Stomach (tissue), 4 donors: ENCODE results near the gene CTSF.

Experiments used
- EP300 ChIP-seq: sonication (generic); formaldehyde crosslinking; IDR thresholded peaks from one replicate; pipeline ENCODE4 v1.6.1; 2017; ENCODE audit warnings: antibody characterized with exemption
- POLR2A ChIP-seq, 4 donors: fragments of 450-650 bp; IDR thresholded peaks; one replicate each; pipeline ENCODE4 v1.6.1; 2016; ENCODE audit warnings: antibody characterized with exemption in 4 of 4, control low read depth in 2 of 4, mild to moderate bottlenecking in 1 of 4, moderate library complexity in 1 of 4
- TF ChIP-seq, protein P1 (sequence below), 7 experiments: fragments of 450-650 bp in 4 of 7; fragments of 200-600 bp in 3 of 7; sonication (generic) in 3 of 7; IDR thresholded peaks; one replicate each; pipeline ENCODE4 v1.5.1; 2016 to 2019; ENCODE audit warnings: antibody characterized with exemption in 7 of 7, control low read depth in 2 of 7, mild to moderate bottlenecking in 1 of 7

DNA sequence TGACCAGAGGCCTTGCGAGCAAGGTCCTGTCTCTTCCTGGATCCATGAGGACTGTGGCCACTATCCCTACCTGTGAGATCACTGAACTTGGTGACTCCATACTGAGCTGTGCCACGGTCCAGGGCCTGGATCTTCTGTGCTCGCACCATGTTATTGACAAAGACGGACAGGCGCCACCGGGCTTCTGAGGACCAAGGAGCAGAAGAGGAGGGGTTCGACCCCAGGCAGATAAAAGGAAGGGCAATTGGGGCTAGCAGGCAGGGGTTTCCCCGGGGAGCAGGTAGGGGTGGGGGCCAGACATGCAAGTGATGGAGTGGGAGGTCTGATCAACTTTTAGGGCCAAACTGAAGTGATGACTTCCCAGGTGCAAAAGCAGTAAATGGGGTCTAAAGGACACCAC is 2.2 kb downstream of the CTSF start:
- TF ChIP-seq, protein P1, sequence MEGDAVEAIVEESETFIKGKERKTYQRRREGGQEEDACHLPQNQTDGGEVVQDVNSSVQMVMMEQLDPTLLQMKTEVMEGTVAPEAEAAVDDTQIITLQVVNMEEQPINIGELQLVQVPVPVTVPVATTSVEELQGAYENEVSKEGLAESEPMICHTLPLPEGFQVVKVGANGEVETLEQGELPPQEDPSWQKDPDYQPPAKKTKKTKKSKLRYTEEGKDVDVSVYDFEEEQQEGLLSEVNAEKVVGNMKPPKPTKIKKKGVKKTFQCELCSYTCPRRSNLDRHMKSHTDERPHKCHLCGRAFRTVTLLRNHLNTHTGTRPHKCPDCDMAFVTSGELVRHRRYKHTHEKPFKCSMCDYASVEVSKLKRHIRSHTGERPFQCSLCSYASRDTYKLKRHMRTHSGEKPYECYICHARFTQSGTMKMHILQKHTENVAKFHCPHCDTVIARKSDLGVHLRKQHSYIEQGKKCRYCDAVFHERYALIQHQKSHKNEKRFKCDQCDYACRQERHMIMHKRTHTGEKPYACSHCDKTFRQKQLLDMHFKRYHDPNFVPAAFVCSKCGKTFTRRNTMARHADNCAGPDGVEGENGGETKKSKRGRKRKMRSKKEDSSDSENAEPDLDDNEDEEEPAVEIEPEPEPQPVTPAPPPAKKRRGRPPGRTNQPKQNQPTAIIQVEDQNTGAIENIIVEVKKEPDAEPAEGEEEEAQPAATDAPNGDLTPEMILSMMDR (IDR thresholded peaks at IDR 0.05), result no peak
- TF ChIP-seq POLR2A (IDR thresholded peaks at IDR 0.05) (no peak), EP300 (no peak)
